Kidney (tissue), 14 donors: ENCODE results near the gene ORMDL3. TPM values are rescaled to one million over a fixed set of nuclear protein-coding genes. Genes with fewer than 3 reads are reported as not detected.
"Not testable (repeated sequence)": the region's sequence is repeated elsewhere in the genome, so short reads cannot be mapped to it uniquely, and the experiment has no call there.

Source experiments
- DNase-seq, 5 donors: peaks; one replicate each; pipeline ENCODE4 v3.0.0-alpha.2; 2013 to 2020
- FAIRE-seq: peaks from 2 replicates; lab custom pipeline; 2012; peaks lifted over from hg19 to GRCh38; lab: Jason Lieb, UNC
- H3K27ac ChIP-seq, 2 donors: one replicate each; pipeline ENCODE4 v1.7.0; 2013; ENCODE audit warnings: low read depth in 2 of 2, low read length in 2 of 2, inconsistent platforms in 1 of 2
- H3K27me3 ChIP-seq: one replicate; pipeline ENCODE4 v1.7.1; 2013; ENCODE audit warnings: low read length, inconsistent platforms; ENCODE audit not compliant: control insufficient read depth, insufficient read depth
- H3K36me3 ChIP-seq, 3 donors: one replicate each; pipeline versions ENCODE4 v1.7.0 to v1.7.1; 2013; ENCODE audit warnings: low read length in 3 of 3, control low read depth in 1 of 3, inconsistent platforms in 1 of 3; ENCODE audit not compliant: insufficient read depth in 3 of 3, control insufficient read depth in 2 of 3
- H3K4me1 ChIP-seq, 3 donors: one replicate each; pipeline versions ENCODE4 v1.7.0 to v1.7.1; 2013; ENCODE audit warnings: low read length in 3 of 3, inconsistent platforms in 1 of 3, low read depth in 1 of 3; ENCODE audit not compliant: control insufficient read depth in 2 of 3, insufficient read depth in 2 of 3
- H3K4me3 ChIP-seq, 3 donors: one replicate each; pipeline versions ENCODE4 v1.7.0 to v1.8.1; 2013; ENCODE audit warnings: low read length in 3 of 3, control low read depth in 1 of 3, inconsistent platforms in 1 of 3
- H3K9ac ChIP-seq, 3 donors: one replicate each; pipeline versions ENCODE4 v1.7.0 to v1.7.1; 2013; ENCODE audit warnings: low read length in 3 of 3, control low read depth in 1 of 3, inconsistent platforms in 1 of 3
- H3K9me3 ChIP-seq, 3 donors: one replicate each; pipeline versions ENCODE4 v1.7.0 to v1.7.1; 2013; ENCODE audit warnings: low read length in 3 of 3, control low read depth in 1 of 3, inconsistent platforms in 1 of 3; ENCODE audit not compliant: control insufficient read depth in 2 of 3, insufficient read depth in 1 of 3
- CTCF ChIP-seq: IDR thresholded peaks from 3 replicates; pipeline ENCODE4 v1.5.1; 2012; ENCODE audit warnings: mild to moderate bottlenecking, moderate library complexity, borderline replicate concordance; ENCODE audit not compliant: insufficient read depth; ENCODE audit errors: extremely low read depth
- intact Hi-C: fragments of 100-400 bp; cut with DNase I; formaldehyde crosslinking; loops from one replicate; pipeline ENCODE4 v1.11.1; 2022
- polyA plus RNA-seq: library from polyadenylated mRNA; stranded (reverse); fragments of 350-450 nt; fragmentation: Illumina TruSeq; extraction: RNeasy Lipid Tissue Mini Kit (QIAGEN cat#74804); gene quantifications from one replicate; pipeline ENCODE4 v1.2.3, GENCODE V29; 2014; ENCODE audit warnings: low read depth, low replicate concordance; ENCODE audit not compliant: insufficient read depth
- total RNA-seq: library from RNA; stranded (reverse); fragmentation: NEBNext Ultra II Directional; extraction: Animal tissue kit (Norgen Biotek cat#: 25700); gene quantifications from one replicate; pipeline ENCODE4 v1.2.1, GENCODE V29; 2021
- donor health status: control.
- donor health status: control.
- donor health status: control.
- donor health status: control.
- donor health status: control.
- donor health status: DM: yes; HTN: yes; CAD: no.
- donor health status: Normal renal cell carcinoma (clear cell type).

ORMDL3 gene
- total and polyA plus RNA-seq, 2 donors from 2014 or later = 48.8 to 85.9 TPM

GRCh38 chr17:39889200-39889599 lies 38.2 kb downstream of the ORMDL3 start:
- no peak overlapping the region for H3K9ac ChIP-seq
- no peak for FAIRE-seq
- H3K36me3 ChIP-seq = no peaks in the 10 kb centered on the region
- no peak overlapping the region for H3K27ac ChIP-seq
- no peaks in the 10 kb centered on the region for H3K4me1 ChIP-seq
- DNase-seq = no peak
- H3K9me3 ChIP-seq = no peaks in the 10 kb centered on the region
- TF ChIP-seq CTCF = no peak
- no peaks in the 10 kb centered on the region for H3K27me3 ChIP-seq
- intact Hi-C loops = no loop called here
- H3K4me3 ChIP-seq = no peak overlapping the region

GRCh38 chr17:39887078-39887477 lies 40.3 kb downstream of the ORMDL3 start:
- Histone ChIP-seq H3K4me1 (no peaks in the 10 kb centered on the region), H3K36me3 (no peaks in the 10 kb centered on the region), H3K9ac (no peak overlapping the region), H3K27me3 (no peaks in the 10 kb centered on the region), H3K9me3 (no peaks in the 10 kb centered on the region), H3K27ac (no peak overlapping the region), H3K4me3 (no peak overlapping the region)
- intact Hi-C loops = no loop called here
- TF ChIP-seq CTCF = no peak
- FAIRE-seq (no peak), DNase-seq (no peak)

GRCh38 chr17:39886102-39886501 lies 41.3 kb downstream of the ORMDL3 start:
- H3K36me3 ChIP-seq, H3K9ac ChIP-seq, H3K4me1 ChIP-seq, H3K4me3 ChIP-seq, FAIRE-seq, H3K27ac ChIP-seq, H3K27me3 ChIP-seq, H3K9me3 ChIP-seq, DNase-seq, intact Hi-C loops: not testable (repeated sequence)

GRCh38 chr17:39872751-39873150 lies 54.6 kb downstream of the ORMDL3 start:
- Histone ChIP-seq H3K9ac (no peak overlapping the region), H3K36me3 (no peaks in the 10 kb centered on the region), H3K27ac (no peak overlapping the region), H3K9me3 (no peaks in the 10 kb centered on the region), H3K4me3 (no peak overlapping the region), H3K4me1 (no peaks in the 10 kb centered on the region), H3K27me3 (no peaks in the 10 kb centered on the region)
- TF ChIP-seq CTCF = no peak
- intact Hi-C loops = no loop called here
- DNase-seq (no peak), FAIRE-seq (no peak)
